TTC549 (cell line): ENCODE data around the gene AHI1.
"Not testable (repeated sequence)": the region's sequence is repeated elsewhere in the genome, so short reads cannot be mapped to it uniquely, and the experiment has no call there.

Experiments
- FAIRE-seq: peaks from 2 replicates; lab custom pipeline; 2012; peaks lifted over from hg19 to GRCh38; lab: Jason Lieb, UNC

AHI1 gene

GRCh38 chr6:135258970-135259369 is 238.6 kb downstream of the AHI1 start:
- no peak for FAIRE-seq

- FAIRE-seq: no peak
Measured at GRCh38 chr6:135257631-135258405, 239.7 kb downstream of the AHI1 start.

- FAIRE-seq: no peak
Measured at GRCh38 chr6:135256866-135257265, 240.7 kb downstream of the AHI1 start.

DNA sequence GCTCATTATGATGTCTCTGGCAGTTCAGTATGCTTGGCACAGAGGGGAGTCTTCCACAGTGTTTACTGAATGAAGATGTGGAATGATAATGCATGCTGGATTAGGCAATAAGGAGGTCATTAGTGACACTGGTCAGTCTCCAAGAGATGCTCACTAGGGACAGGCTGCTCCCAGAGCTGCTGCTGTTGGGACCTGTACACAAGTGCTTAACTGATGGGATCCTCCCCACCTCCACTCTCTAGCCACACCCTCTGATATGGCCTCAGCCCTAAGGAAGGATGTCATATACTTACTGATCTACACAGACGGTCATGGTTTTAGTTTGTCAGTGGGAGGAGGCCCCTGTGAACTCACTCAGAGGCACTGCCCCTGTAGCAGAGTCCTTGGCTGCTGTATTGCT is 243.1 kb downstream of the AHI1 start:
- no peak for FAIRE-seq

DNA sequence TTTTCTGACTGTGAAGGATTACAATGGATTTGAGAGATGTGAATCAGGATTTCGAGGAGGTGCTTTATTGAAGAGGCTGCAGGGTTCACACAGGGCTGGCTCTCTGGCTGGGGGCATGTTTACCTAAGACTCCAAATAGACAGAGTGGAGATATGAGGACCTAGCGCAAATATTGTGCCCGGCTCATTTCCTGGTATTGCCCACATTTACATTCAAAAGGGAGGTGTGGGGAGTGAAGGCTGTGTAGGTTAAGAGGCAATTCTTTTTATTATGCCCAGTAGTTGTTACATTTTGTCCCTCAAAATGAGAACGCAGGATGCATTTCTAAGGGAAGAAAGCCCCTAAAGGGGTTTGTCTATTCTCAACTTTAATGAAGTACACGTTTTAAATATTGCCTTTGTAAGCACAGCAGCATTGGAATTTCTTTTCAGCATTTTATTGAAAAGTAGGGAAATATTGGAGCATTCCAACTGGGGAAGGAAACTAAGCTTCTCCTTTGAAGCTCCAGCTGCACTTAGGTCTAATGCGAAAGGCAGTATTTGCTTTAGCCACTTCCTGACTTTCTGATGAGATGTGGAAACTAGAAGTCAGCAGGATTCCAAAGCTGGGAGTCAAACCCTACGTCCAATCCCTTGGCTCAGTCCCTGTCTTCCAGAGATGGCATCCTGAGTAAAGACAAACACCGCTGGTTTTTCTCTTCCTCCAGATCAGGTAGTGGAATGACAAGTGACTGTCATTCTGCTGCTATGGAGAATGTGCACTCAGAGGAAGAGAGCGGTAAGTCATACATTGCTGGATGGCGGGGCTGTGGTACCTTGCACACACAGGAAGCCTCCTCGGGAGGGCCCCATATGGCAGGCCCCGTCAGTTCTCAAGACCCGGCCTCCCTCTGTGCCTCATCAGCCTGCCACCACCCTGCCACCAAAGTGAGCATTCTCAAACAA is 245.8 kb downstream of the AHI1 start:
- FAIRE-seq: no peak

- FAIRE-seq: no peak
Measured at GRCh38 chr6:135250751-135251497, 246.6 kb downstream of the AHI1 start.

GRCh38 chr6:135250234-135250633 is 247.3 kb downstream of the AHI1 start:
- FAIRE-seq: no peak

DNA sequence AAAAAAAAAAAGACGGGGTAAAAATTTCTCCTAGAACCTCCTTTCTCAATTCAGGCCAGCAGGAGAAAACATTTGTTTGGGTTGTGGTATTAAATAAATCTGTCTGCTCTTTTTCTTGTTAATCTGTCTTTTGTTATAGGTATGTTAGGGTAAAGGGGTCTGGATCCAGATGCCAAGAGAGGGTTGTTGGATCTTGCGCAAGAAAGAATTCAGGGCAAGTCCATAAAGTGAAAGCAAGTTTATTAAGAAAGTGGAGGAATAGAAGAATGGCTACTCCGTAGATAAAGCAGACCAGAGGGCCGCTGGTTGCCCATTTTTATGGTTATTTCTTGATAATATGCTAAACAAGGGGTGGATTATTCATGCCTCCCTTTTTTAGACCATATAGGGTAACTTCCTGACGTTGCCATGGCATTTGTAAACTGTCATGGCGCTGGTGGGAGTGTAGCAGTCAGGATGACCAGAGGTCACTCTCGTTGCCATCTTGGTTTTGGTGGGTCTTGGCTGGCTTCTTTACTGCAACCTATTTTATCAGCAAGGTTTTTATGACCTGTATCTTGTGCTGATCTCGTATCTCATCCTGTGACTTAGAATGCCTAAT is 251.0 kb downstream of the AHI1 start:
- not testable (repeated sequence) for FAIRE-seq

GRCh38 chr6:135244805-135245204 is 252.7 kb downstream of the AHI1 start:
- FAIRE-seq: no peak

DNA sequence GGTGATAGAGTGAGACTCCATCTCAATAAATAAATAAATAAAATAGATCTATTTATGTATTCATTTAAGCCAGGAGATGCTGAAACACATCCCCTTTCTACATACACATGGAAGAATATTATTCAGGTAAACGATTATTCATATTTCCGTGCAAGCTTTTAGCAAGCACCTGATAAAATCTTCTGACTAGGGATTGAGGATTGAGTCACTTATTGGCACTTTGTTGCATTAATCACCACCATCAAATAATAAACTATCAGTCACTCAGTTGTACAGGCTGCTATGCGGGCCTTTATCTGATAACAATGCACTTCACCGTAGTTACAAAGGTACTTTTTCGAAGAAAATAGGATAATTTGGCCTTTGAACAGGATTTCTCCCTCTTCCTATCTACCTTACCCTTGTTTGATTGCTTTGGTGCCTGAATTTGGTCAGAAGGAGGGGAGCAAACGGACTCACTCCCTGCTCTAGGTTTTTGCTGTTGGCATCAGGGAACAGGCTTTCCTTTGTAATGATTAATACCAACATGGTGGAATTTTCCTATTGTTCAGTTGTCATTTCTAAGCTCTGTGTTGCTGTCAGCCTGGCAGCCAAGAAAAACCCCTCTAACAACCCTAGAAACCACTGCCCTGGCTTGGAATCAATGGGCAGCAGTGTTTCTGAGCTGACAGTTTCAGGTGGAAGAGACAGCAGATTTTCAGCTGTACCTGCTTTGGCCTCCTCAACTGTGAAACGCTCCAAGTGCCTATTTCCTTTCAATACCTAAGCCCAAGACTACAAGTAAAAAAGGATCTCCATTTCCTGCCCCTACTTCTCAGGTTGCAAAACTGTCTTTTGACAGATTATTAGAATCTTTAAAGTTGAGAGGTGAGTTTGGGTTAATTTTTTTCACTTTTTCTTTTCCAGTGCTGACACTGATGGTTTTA is 253.4 kb downstream of the AHI1 start:
- no peak for FAIRE-seq

DNA sequence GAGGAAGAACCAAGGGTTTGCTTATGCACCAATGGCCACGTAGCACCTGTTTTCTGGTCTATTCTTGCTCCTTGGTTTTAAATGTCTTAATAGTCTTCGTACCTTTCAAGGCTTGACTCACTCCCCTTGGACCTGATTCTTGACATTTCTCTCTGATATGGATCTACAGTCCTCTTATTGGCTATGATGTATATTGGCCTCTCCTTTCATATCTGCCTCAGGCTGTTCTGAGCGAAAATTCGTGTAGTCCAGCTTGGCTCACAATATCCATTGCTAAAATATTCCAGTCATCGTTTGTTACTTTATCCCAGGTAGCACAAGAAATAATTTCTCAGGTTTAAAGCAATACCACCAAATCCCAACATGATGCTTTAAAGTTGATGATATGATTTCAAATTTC is 256.8 kb downstream of the AHI1 start:
- FAIRE-seq: no peak

- FAIRE-seq: no peak
Measured at GRCh38 chr6:135236732-135237131, 260.8 kb downstream of the AHI1 start.

DNA sequence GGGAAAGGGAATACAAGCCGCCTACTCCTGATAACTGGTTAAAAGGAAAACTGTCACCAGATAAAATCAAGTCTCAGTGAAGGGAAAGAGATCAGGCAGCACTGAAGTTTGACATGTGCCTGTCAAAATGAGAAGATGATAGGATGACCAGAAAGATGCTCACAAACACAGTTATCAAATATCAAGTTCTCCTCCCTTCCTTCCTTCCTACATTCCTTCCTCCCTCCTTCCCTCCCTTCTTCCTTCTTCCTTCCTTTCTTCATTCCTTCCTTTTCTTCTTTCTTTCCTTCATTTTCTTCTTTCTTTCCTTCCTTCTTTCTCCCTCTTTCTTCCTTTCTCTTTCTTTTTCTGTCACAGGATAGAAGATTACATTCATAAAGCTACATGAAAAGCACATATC is 261.2 kb downstream of the AHI1 start:
- FAIRE-seq: no peak

DNA sequence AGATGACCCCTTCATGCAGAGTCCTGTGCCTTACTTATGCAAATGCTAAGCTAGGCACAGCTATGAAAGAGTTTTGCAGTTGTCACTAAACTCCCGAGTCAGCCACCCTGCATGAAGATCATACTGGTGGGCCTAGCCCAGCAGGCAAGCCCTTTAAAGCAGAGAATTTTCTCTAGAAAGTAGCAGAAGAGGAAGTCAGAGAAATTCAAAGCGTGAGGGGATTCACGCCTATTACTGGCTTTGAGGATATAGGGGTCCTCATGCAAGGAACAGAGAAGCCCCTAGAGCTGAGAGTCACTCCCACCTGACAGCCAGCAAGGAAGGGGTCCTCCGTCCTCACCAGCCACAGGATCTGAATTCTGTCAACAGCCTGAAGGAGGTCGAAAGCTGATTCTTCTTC is 261.8 kb downstream of the AHI1 start:
- no peak for FAIRE-seq

GRCh38 chr6:135234492-135234780 is 263.1 kb downstream of the AHI1 start:
- no peak for FAIRE-seq

GRCh38 chr6:135233686-135234491 is 263.7 kb downstream of the AHI1 start:
- FAIRE-seq: no peak
